Colonic mucosa (tissue), 4 donors: ENCODE data around the gene INSYN1. TPM values are rescaled to one million over a fixed set of nuclear protein-coding genes. Genes with fewer than 3 reads are reported as not detected.

Source experiments
- DNase-seq: peaks from one replicate; pipeline ENCODE4 v3.0.0-alpha.2; 2020
- H3K27ac ChIP-seq: fragments of 200-600 bp; one replicate; pipeline ENCODE4 v1.8.0; 2021
- H3K27me3 ChIP-seq: fragments of 200-600 bp; one replicate; pipeline ENCODE4 v1.8.0; 2021
- H3K36me3 ChIP-seq: fragments of 200-600 bp; one replicate; pipeline ENCODE4 v1.8.0; 2021
- H3K4me1 ChIP-seq: fragments of 200-600 bp; one replicate; pipeline ENCODE4 v1.8.0; 2021; ENCODE audit warnings: mild to moderate bottlenecking
- H3K4me3 ChIP-seq: fragments of 200-600 bp; one replicate; pipeline ENCODE4 v1.8.0; 2021
- H3K9ac ChIP-seq, 2 donors: one replicate each; pipeline ENCODE4 v1.7.0; 2013; ENCODE audit warnings: control low read depth in 2 of 2, low read depth in 2 of 2, low read length in 2 of 2
- H3K9me3 ChIP-seq: fragments of 200-600 bp; one replicate; pipeline ENCODE4 v1.8.0; 2021
- CTCF ChIP-seq: fragments of 200-600 bp; IDR thresholded peaks from one replicate; pipeline ENCODE4 v1.8.0; 2022; ENCODE audit warnings: antibody characterized with exemption, mild to moderate bottlenecking
- intact Hi-C: fragments of 100-400 bp; cut with DNase I; formaldehyde crosslinking; loops from one replicate; pipeline ENCODE4 v1.14.1; 2022
- total RNA-seq, 2 donors: library from RNA; stranded (reverse); fragmentation: NEBNext Ultra II Directional in 1 of 2; extraction: Animal tissue kit (Norgen Biotek cat#: 25700) in 1 of 2; gene quantifications; one replicate each; pipeline ENCODE4 v1.2.1, GENCODE V29; 2021
- donor health status: healthy.
- donor health status: DM: no; HTN: no; CAD: no.
- donor health status: DM: no; HTN: no; CAD: no.

The INSYN1 gene
- total RNA-seq, 2 donors from 2014 or later = 0.32 to 0.58 TPM

GRCh38 chr15:73756390-73756789 lies 3.2 kb upstream of the INSYN1 start:
- no peak overlapping the region for H3K9ac ChIP-seq
- H3K27ac ChIP-seq = no peak overlapping the region
- H3K27me3 ChIP-seq = peaks cover 26% of the 10 kb centered on the region
- no peaks in the 10 kb centered on the region for H3K36me3 ChIP-seq
- intact Hi-C loops = no loop called here
- DNase-seq = no peak
- H3K9me3 ChIP-seq = no peaks in the 10 kb centered on the region
- TF ChIP-seq CTCF = no peak
- no peak overlapping the region for H3K4me3 ChIP-seq
- no peaks in the 10 kb centered on the region for H3K4me1 ChIP-seq

DNA sequence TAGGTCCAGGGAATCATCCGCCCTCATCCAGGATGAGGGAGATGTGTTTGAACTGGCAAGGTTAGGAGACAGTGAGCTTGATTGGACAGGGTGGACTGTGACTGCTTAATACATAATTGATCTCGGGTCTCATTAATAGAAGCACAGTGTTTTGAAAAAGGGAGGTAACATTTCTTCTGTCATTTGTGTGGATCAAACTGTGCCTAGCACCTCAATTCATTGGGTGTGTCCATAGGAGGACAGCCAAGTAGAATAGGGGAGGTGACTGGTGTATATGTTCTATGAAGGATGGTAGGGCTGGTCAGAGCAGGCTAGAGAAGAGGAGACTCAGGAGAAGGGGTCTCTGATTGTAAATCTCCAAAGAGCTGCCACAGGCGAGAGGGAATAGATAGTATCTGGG lies 2.8 kb upstream of the INSYN1 start:
- no peak for DNase-seq
- no peaks in the 10 kb centered on the region for H3K4me1 ChIP-seq
- H3K4me3 ChIP-seq = no peak overlapping the region
- H3K9ac ChIP-seq = no peak overlapping the region
- no peaks in the 10 kb centered on the region for H3K36me3 ChIP-seq
- H3K27ac ChIP-seq = no peak overlapping the region
- intact Hi-C loops = no loop called here
- no peaks in the 10 kb centered on the region for H3K9me3 ChIP-seq
- peaks cover 30% of the 10 kb centered on the region for H3K27me3 ChIP-seq
- no peak for TF ChIP-seq CTCF

DNA sequence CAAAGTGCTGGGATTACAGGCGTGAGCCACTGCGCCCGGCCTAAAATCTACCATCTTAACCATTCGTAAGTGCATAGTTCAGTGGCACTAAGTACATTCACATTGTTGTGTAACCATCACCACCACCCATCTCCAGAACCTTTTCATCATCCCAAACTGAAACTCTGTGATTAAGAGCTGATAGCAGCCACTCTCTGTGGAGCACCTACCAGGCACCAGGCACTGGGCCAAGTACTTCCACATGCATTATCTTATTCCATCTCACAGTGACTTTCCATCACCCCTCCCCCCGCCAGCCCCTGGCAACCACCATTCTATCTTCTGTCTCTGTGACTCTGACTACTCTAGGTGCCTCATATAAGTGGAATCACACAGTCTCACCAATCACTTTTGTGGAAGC lies 2.3 kb upstream of the INSYN1 start:
- no peaks in the 10 kb centered on the region for H3K9me3 ChIP-seq
- intact Hi-C loops = no loop called here
- H3K36me3 ChIP-seq = no peaks in the 10 kb centered on the region
- no peak for DNase-seq
- H3K27me3 ChIP-seq = peaks cover 35% of the 10 kb centered on the region
- H3K9ac ChIP-seq = no peak overlapping the region
- no peak for TF ChIP-seq CTCF
- no peak overlapping the region for H3K27ac ChIP-seq
- no peaks in the 10 kb centered on the region for H3K4me1 ChIP-seq
- no peak overlapping the region for H3K4me3 ChIP-seq

GRCh38 chr15:73754461-73754860 lies 1.3 kb upstream of the INSYN1 start:
- intact Hi-C loops = no loop called here
- Histone ChIP-seq H3K4me3 (no peak overlapping the region), H3K4me1 (no peaks in the 10 kb centered on the region), H3K9me3 (no peaks in the 10 kb centered on the region), H3K36me3 (no peaks in the 10 kb centered on the region), H3K27me3 (peaks cover 36% of the 10 kb centered on the region), H3K27ac (no peak overlapping the region), H3K9ac (no peak overlapping the region)
- TF ChIP-seq CTCF = no peak
- no peak for DNase-seq

- no peak for TF ChIP-seq CTCF
- Histone ChIP-seq H3K4me1 (no peaks in the 10 kb centered on the region), H3K27me3 (peaks cover 36% of the 10 kb centered on the region), H3K36me3 (no peaks in the 10 kb centered on the region), H3K4me3 (peak overlapping the region; percentile 42), H3K9me3 (no peaks in the 10 kb centered on the region), H3K27ac (no peak overlapping the region), H3K9ac (peak overlapping the region in 1 of 2 donors; percentile 66)
- intact Hi-C loops = no loop called here
- DNase-seq = no peak
Observed at GRCh38 chr15:73752806-73753193, 351 bp downstream of the INSYN1 start.
